Measurements from ENCODE around the gene PML. TPM values are rescaled to one million over a fixed set of nuclear protein-coding genes. Genes with fewer than 3 reads are reported as not detected.

Gene PML
- total RNA-seq, 2 donors from 2014 or later: 26.5 to 28.9 TPM

GRCh38 chr15:73983211-73983727 is 11.2 kb upstream of the PML start:
- TF ChIP-seq, protein P1, sequence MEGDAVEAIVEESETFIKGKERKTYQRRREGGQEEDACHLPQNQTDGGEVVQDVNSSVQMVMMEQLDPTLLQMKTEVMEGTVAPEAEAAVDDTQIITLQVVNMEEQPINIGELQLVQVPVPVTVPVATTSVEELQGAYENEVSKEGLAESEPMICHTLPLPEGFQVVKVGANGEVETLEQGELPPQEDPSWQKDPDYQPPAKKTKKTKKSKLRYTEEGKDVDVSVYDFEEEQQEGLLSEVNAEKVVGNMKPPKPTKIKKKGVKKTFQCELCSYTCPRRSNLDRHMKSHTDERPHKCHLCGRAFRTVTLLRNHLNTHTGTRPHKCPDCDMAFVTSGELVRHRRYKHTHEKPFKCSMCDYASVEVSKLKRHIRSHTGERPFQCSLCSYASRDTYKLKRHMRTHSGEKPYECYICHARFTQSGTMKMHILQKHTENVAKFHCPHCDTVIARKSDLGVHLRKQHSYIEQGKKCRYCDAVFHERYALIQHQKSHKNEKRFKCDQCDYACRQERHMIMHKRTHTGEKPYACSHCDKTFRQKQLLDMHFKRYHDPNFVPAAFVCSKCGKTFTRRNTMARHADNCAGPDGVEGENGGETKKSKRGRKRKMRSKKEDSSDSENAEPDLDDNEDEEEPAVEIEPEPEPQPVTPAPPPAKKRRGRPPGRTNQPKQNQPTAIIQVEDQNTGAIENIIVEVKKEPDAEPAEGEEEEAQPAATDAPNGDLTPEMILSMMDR (conservative IDR thresholded peaks at IDR 0.05): no peak
- Histone ChIP-seq H3K27ac (ENCODE audit: low read depth, low read length) (no peak overlapping the region), H3K9me3 (ENCODE audit: control insufficient read depth, low read length) (no peaks in the 10 kb centered on the region), H3K4me1 (ENCODE audit: control insufficient read depth, insufficient read depth, low read length) (no peaks in the 10 kb centered on the region), H3K9ac (ENCODE audit: extremely low read depth, low read length, poor library complexity, severe bottlenecking) (no peak overlapping the region), H3K4me3 (ENCODE audit: low read length) (no peak overlapping the region), H3K27me3 (ENCODE audit: control insufficient read depth, insufficient read depth, low read length, poor library complexity, severe bottlenecking) (peaks cover 4% of the 10 kb centered on the region), H3K36me3 (ENCODE audit: control insufficient read depth, insufficient read depth, low read length) (no peaks in the 10 kb centered on the region)
- H3K4me1 Mint-ChIP-seq: no peaks in the 10 kb centered on the region
- DNase-seq: no peak
- H3K4me3 Mint-ChIP-seq: no peak overlapping the region
- H3K36me3 Mint-ChIP-seq (ENCODE audit: low read depth): no peaks in the 10 kb centered on the region
- H3K27me3 Mint-ChIP-seq (ENCODE audit: insufficient read depth): no peaks in the 10 kb centered on the region
- no peaks in the 10 kb centered on the region for H3K9me3 Mint-ChIP-seq
- no peak overlapping the region for H3K27ac Mint-ChIP-seq
- WGBS, 2 experiments (ENCODE audit: insufficient coverage in 1 of 2, insufficient read length in 1 of 2): 95 to 100% methylated on average over 4 to 10 of the region's 10 CpGs

DNA sequence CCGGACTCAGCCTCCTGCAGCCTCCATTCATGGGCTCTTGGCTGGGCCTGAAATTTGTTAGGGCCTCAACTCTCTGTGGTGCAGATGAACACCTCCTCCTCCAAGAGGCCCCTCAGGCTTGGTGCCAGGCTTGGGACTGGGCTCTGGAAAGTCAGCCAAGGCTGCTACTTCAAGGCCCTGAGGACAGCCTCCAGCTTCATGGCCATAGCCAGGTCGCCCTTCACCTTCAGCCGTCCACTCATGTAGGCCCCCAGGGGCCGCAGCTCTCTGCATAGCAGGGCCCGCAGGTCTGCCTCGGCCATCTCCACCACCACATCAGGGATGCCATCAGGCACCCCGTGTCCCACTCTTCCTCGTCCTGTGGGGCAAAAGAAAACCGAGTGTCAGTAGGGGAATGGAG is 10.7 kb upstream of the PML start:
- no peak overlapping the region for H3K27ac ChIP-seq (ENCODE audit: low read depth, low read length)
- WGBS, 2 experiments (ENCODE audit: insufficient coverage in 1 of 2, insufficient read length in 1 of 2): 84 to 100% methylated on average over 2 to 9 of the region's 9 CpGs
- H3K4me1 Mint-ChIP-seq: no peaks in the 10 kb centered on the region
- H3K27ac Mint-ChIP-seq: no peak overlapping the region
- H3K9me3 Mint-ChIP-seq: no peaks in the 10 kb centered on the region
- H3K36me3 ChIP-seq (ENCODE audit: control insufficient read depth, insufficient read depth, low read length): no peaks in the 10 kb centered on the region
- TF ChIP-seq, protein P1 (conservative IDR thresholded peaks at IDR 0.05): no peak
- no peaks in the 10 kb centered on the region for H3K4me1 ChIP-seq (ENCODE audit: control insufficient read depth, insufficient read depth, low read length)
- no peak overlapping the region for H3K9ac ChIP-seq (ENCODE audit: extremely low read depth, low read length, poor library complexity, severe bottlenecking)
- no peak overlapping the region for H3K4me3 ChIP-seq (ENCODE audit: low read length)
- no peak overlapping the region for H3K4me3 Mint-ChIP-seq
- H3K9me3 ChIP-seq (ENCODE audit: control insufficient read depth, low read length): no peaks in the 10 kb centered on the region
- H3K27me3 Mint-ChIP-seq (ENCODE audit: insufficient read depth): no peaks in the 10 kb centered on the region
- H3K36me3 Mint-ChIP-seq (ENCODE audit: low read depth): no peaks in the 10 kb centered on the region
- DNase-seq: no peak
- no peaks in the 10 kb centered on the region for H3K27me3 ChIP-seq (ENCODE audit: control insufficient read depth, insufficient read depth, low read length, poor library complexity, severe bottlenecking)

- no peaks in the 10 kb centered on the region for H3K4me1 Mint-ChIP-seq
- H3K4me3 ChIP-seq (ENCODE audit: low read length): no peak overlapping the region
- no peaks in the 10 kb centered on the region for H3K36me3 Mint-ChIP-seq (ENCODE audit: low read depth)
- WGBS, 2 experiments (ENCODE audit: insufficient coverage in 1 of 2, insufficient read length in 1 of 2): 91 to 92% methylated on average over 7 to 13 of the region's 13 CpGs
- TF ChIP-seq, protein P1 (conservative IDR thresholded peaks at IDR 0.05): no peak
- no peaks in the 10 kb centered on the region for H3K9me3 Mint-ChIP-seq
- H3K27me3 Mint-ChIP-seq (ENCODE audit: insufficient read depth): no peaks in the 10 kb centered on the region
- no peaks in the 10 kb centered on the region for H3K27me3 ChIP-seq (ENCODE audit: control insufficient read depth, insufficient read depth, low read length, poor library complexity, severe bottlenecking)
- H3K9ac ChIP-seq (ENCODE audit: extremely low read depth, low read length, poor library complexity, severe bottlenecking): no peak overlapping the region
- H3K4me1 ChIP-seq (ENCODE audit: control insufficient read depth, insufficient read depth, low read length): no peaks in the 10 kb centered on the region
- no peaks in the 10 kb centered on the region for H3K9me3 ChIP-seq (ENCODE audit: control insufficient read depth, low read length)
- H3K27ac Mint-ChIP-seq: no peak overlapping the region
- no peak overlapping the region for H3K4me3 Mint-ChIP-seq
- DNase-seq: no peak
- no peaks in the 10 kb centered on the region for H3K36me3 ChIP-seq (ENCODE audit: control insufficient read depth, insufficient read depth, low read length)
- no peak overlapping the region for H3K27ac ChIP-seq (ENCODE audit: low read depth, low read length)
These were observed 10.1 kb upstream of the PML start for GRCh38 chr15:73984208-73984979.
